GM15510 (cell line): ENCODE data around the gene SP5.

Experiments
- POLR2A ChIP-seq: IDR thresholded peaks from 3 replicates; pipeline ENCODE4 v1.6.1; 2011; ENCODE audit warnings: borderline replicate concordance; ENCODE audit not compliant: insufficient read length; ENCODE audit errors: extremely low read depth

SP5 gene

GRCh38 chr2:170717599-170717963, 2.4 kb downstream of the SP5 start:
- TF ChIP-seq POLR2A: no peak

GRCh38 chr2:170717991-170718589, 3.0 kb downstream of the SP5 start:
- no peak for TF ChIP-seq POLR2A

- TF ChIP-seq POLR2A: no peak
Observed at GRCh38 chr2:170719810-170720209, 4.7 kb downstream of the SP5 start.

GRCh38 chr2:170721678-170722077, 6.5 kb downstream of the SP5 start:
- TF ChIP-seq POLR2A: no peak

GRCh38 chr2:170722301-170722700, 7.2 kb downstream of the SP5 start:
- no peak for TF ChIP-seq POLR2A

GRCh38 chr2:170723446-170723958, 8.4 kb downstream of the SP5 start:
- no peak for TF ChIP-seq POLR2A

GRCh38 chr2:170733798-170734600, 18.9 kb downstream of the SP5 start:
- TF ChIP-seq POLR2A: no peak

GRCh38 chr2:170736628-170737027, 21.5 kb downstream of the SP5 start:
- TF ChIP-seq POLR2A: no peak

- TF ChIP-seq POLR2A: no peak
Observed at GRCh38 chr2:170737406-170737805, 22.3 kb downstream of the SP5 start.

GRCh38 chr2:170737821-170738220, 22.7 kb downstream of the SP5 start:
- TF ChIP-seq POLR2A: no peak

- no peak for TF ChIP-seq POLR2A
Observed at GRCh38 chr2:170739048-170739447, 23.9 kb downstream of the SP5 start.

GRCh38 chr2:170739507-170740046, 24.4 kb downstream of the SP5 start:
- TF ChIP-seq POLR2A: no peak

- TF ChIP-seq POLR2A: no peak
Observed at GRCh38 chr2:170740660-170741059, 25.5 kb downstream of the SP5 start.

GRCh38 chr2:170742000-170742399, 26.9 kb downstream of the SP5 start:
- no peak for TF ChIP-seq POLR2A

GRCh38 chr2:170742896-170743529, 27.9 kb downstream of the SP5 start:
- TF ChIP-seq POLR2A: no peak
